Measurements from ENCODE around the gene S100A11. TPM values are rescaled to one million over a fixed set of nuclear protein-coding genes. Genes with fewer than 3 reads are reported as not detected.

Gene S100A11
- total and polyA plus RNA-seq, 4 donors = 69.4 to 3,092 (median 1,654) TPM

GRCh38 chr1:152047730-152048415 lies 11.1 kb upstream of the S100A11 start:
- peak; percentile 90 for ATAC-seq (ENCODE audit: insufficient read depth, low FRiP score)
- 1 to 2% methylated on average over 13 of the region's 13 CpGs for WGBS, 2 donors
- no peak for TF ChIP-seq CTCF (IDR thresholded peaks at IDR 0.05; ENCODE audit: control extremely low read depth, extremely low read depth)
- Histone ChIP-seq H3K4me3 (no peak overlapping the region), H3K36me3 (ENCODE audit: control insufficient read depth in 4 of 4, insufficient read depth in 4 of 4, low read length in 4 of 4) (no peaks in the 10 kb centered on the region), H3K27me3 (ENCODE audit: control insufficient read depth in 3 of 3, insufficient read depth in 3 of 3, low read length in 2 of 3) (peaks cover 0 to 3% (median under 1%) of the 10 kb centered on the region in 3 donors), H3K4me1 (ENCODE audit: control insufficient read depth in 5 of 5, insufficient read depth in 5 of 5, low read length in 5 of 5) (peaks cover 0 to 16% (median 6%) of the 10 kb centered on the region in 5 donors), H3K9ac (ENCODE audit: insufficient read depth in 1 of 2, low read length in 2 of 2) (peak overlapping the region in 1 of 2 donors; percentile 74), H3K9me3 (ENCODE audit: control insufficient read depth in 4 of 4, insufficient read depth in 3 of 4, low read length in 3 of 4) (no peaks in the 10 kb centered on the region), H3K27ac (ENCODE audit: low read depth in 1 of 2, low read length in 1 of 2) (peak overlapping the region; percentile 91 to 98)
- DNase-seq = peak; percentile 83 to 89 (median 87)

- Histone ChIP-seq H3K9ac (ENCODE audit: insufficient read depth in 1 of 2, low read length in 2 of 2) (no peak overlapping the region), H3K4me3 (no peak overlapping the region), H3K4me1 (ENCODE audit: control insufficient read depth in 5 of 5, insufficient read depth in 5 of 5, low read length in 5 of 5) (peaks cover 0 to 16% (median 6%) of the 10 kb centered on the region in 5 donors), H3K27me3 (ENCODE audit: control insufficient read depth in 3 of 3, insufficient read depth in 3 of 3, low read length in 2 of 3) (no peaks in the 10 kb centered on the region), H3K36me3 (ENCODE audit: control insufficient read depth in 4 of 4, insufficient read depth in 4 of 4, low read length in 4 of 4) (no peaks in the 10 kb centered on the region), H3K9me3 (ENCODE audit: control insufficient read depth in 4 of 4, insufficient read depth in 3 of 4, low read length in 3 of 4) (no peaks in the 10 kb centered on the region), H3K27ac (ENCODE audit: low read depth in 1 of 2, low read length in 1 of 2) (peak overlapping the region; percentile 91 to 98)
- DNase-seq (no peak), ATAC-seq (ENCODE audit: insufficient read depth, low FRiP score) (no peak)
- no peak for TF ChIP-seq CTCF (IDR thresholded peaks at IDR 0.05; ENCODE audit: control extremely low read depth, extremely low read depth)
- WGBS, 2 donors = 48 to 72% methylated on average over 5 of the region's 5 CpGs
Measured at GRCh38 chr1:152047413-152047729, 10.6 kb upstream of the S100A11 start.

GRCh38 chr1:152044386-152044785 lies 7.6 kb upstream of the S100A11 start:
- 31 to 47% methylated on average over 3 of the region's 3 CpGs for WGBS, 2 donors
- H3K9me3 ChIP-seq (ENCODE audit: control insufficient read depth in 4 of 4, insufficient read depth in 3 of 4, low read length in 3 of 4) = no peaks in the 10 kb centered on the region

More at GRCh38 chr1:152044386-152044785, 7.6 kb upstream of the S100A11 start:
- peak in 1 of 3 donors; percentile 32 for DNase-seq
- Histone ChIP-seq H3K9ac (ENCODE audit: insufficient read depth in 1 of 2, low read length in 2 of 2) (no peak overlapping the region), H3K27ac (ENCODE audit: low read depth in 1 of 2, low read length in 1 of 2) (no peak overlapping the region), H3K4me1 (ENCODE audit: control insufficient read depth in 5 of 5, insufficient read depth in 5 of 5, low read length in 5 of 5) (peaks cover 0 to 16% (median 6%) of the 10 kb centered on the region in 5 donors), H3K36me3 (ENCODE audit: control insufficient read depth in 4 of 4, insufficient read depth in 4 of 4, low read length in 4 of 4) (no peaks in the 10 kb centered on the region), H3K4me3 (no peak overlapping the region), H3K27me3 (ENCODE audit: control insufficient read depth in 3 of 3, insufficient read depth in 3 of 3, low read length in 2 of 3) (peaks cover 0 to 13% (median 3%) of the 10 kb centered on the region in 3 donors)
- ATAC-seq (ENCODE audit: insufficient read depth, low FRiP score) = no peak
- no peak for TF ChIP-seq CTCF (IDR thresholded peaks at IDR 0.05; ENCODE audit: control extremely low read depth, extremely low read depth)

Data from lung (tissue), 12 donors.